Activated effector memory CD4-positive, alpha-beta T cell treated with anti-CD3 and anti-CD28 coated beads, Interleukin-2, amount 50 U/mL, for 16 hours (primary cell): ENCODE measurements around the gene AK8.
A peak's percentile ranks its signal among the peaks of the same experiment; 100 is the strongest.

Source experiments
- DNase-seq: peaks from one replicate; pipeline ENCODE4 v3.0.0-alpha.2; 2020

AK8 gene

DNA sequence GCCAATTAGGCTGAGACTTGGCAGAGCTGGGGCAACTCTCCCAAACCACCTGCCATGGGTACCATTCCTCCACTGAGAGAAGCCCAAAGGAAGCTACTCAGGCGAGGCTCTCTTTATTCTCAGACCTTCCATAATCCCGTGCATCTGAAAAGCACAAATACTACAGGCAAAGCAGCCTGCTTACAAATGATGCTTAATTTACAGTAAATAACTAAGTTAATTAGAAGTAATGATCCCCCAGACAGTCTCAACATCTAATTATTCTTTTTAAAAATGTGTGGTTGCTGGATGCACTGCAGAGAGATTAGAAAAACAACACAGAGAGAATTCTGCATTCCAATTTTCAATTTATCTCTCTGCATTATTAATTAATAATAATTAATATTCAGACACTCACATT, 53.1 kb downstream of the AK8 start:
- no peak for DNase-seq

DNA sequence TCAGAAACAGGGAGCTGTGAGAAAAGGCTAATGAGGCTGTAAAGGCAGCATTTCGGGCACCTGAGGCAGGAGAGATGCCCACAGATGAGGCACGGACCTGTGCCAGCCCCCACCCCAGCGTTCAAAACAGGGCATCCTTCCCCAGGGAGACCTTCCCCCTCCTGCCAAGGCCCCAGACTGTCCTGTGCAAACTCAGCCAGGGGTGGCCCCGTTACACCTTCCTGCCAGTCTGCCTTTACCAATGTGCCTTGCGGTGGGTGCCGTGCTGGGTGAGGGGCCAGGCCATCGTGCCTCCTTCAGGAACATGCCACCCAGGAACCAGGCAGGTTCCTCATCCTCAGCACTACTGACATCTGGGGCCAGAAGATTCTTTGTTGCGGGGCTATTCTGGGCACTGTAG, 53.9 kb downstream of the AK8 start:
- no peak for DNase-seq

DNA sequence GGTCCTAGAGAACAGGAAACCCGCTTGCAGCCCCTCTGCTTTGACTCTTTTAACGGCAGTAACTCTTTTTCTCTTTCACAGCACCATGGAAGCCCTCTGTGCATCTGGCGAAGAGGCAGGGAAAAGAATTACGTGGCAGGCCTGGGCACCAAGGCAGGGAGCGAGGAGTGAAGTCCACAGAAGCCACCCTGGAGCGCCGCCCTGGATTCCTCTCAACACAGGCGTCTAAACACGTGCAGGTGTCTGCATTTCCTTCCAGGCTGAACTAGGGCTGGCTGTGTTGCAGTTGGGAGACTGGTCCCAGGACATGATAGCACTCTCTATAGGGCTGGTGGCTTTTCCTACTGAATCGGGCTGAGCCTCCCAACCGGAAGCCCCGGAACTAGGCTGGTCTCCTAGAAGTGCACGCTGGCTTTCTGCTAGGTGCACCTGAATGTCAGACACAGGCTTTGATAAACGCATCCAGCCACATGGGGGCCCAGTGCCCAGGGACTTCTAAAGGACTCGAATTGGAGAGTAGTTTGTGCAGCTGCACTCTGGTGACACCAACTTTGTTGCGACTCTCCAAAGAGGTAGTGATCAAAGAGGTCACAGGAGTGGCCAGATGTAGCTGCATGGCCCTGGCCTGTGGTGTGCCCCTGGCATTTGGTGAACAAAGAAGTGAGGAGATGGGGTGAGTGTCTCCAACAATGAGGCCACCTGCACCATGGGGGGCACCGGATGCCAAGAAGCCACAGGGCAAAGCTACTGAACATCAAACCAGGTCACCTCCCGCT, 54.5 kb downstream of the AK8 start:
- DNase-seq, result no peak

DNA sequence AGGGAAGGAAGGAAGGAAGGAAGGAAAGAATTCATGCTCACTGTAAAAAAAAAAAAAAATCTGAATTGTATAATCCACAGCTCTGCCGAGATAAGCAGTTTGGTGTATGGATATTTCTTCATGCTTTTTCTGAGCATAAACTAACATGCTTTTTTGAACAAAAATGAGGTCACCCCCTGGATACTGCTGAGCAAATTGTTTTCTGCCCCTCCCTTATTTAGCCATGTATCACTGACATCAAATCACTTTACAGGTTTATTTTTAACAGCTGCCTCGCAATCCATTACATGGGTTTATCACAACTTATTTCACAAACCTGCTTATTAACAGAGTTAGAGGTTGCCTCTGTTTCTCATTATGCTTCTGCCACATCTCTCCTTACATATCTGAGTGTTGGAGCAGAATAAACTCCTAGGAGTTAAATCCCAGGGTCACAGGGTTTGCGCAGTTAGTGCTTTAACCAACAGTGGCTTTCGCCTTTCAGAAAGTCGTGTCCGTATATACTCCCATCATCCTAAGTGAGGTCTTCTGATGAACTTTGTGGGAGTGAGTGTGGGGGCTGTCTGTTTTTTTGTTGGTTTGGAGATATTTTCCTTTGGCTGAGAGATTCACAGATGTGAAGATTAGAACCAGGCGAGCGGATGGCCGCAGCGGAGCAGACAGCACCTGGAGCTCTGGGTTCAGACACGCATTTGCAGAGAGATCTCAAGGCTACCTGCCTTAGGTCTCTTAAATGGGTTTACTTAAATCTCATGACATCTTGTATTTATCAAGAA, 57.7 kb downstream of the AK8 start:
- DNase-seq, result no peak

DNA sequence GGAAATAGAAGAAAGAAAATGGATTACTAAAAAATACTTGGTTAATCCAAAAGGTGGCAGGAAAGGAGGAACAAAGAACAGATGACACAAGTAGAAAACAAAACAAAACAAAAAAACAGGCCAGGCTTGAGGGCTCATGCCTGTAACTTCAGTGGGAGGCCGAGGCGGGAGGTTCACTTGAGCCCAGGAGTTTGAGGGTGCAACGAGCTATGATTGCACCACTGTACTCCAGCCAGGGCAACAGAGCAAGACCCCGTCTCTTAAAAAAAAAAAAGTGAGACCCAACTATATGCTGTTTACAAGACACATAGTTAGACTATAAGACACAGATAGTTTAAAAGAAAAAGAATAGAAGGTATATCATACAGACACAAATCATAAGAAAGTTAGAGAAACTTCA, 59.5 kb downstream of the AK8 start:
- no peak for DNase-seq

DNA sequence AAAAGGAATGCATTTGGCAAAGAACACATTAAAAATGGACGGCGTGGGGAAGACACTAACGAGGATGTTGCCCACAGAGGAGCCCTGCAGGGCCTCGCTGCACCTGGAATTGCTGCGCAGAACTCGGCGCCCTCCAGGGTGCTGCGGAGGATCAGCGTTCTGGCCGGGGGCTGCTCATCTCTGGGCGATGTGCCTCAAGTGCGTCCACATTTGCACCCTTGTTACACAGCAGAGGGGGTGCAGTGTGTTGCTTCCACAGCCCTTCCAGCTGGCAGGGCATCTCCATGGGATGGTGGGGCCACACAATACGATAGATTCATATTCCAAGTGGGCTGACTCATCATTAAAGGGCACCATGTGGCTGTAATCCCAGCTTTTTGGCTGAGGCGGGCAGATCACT, 63.1 kb downstream of the AK8 start:
- DNase-seq, result no peak

DNA sequence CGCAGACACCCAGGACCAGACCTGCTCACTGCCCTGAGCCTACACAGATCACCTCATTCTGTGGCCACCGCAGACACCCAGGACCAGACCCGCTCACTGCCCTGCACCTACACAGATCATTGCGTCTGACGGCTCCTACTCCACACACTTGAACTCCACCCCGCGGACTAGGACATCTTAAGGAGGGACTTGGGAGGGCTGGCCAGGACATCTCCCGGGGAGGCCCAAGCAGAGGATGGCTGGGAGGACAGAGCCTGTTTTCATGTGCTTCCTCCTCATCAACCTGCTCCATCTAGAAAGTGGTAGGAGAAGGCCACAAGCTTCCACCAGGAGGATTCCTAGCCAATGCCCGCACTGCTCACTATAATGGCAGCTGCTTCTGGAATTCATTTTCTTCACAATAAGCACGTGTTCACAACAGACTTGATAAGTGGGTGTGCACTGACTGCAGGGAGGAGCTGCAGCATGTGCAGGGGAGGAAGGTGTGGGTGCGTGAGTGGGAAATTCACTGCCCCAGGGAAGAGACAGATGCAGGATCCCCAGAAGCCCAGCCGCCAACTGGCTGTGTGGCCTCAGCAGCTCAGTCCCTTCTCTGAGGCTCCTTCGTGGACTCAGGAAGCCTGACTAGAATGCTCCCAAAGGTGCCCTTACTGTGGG, 64.8 kb downstream of the AK8 start:
- DNase-seq, result no peak

DNA sequence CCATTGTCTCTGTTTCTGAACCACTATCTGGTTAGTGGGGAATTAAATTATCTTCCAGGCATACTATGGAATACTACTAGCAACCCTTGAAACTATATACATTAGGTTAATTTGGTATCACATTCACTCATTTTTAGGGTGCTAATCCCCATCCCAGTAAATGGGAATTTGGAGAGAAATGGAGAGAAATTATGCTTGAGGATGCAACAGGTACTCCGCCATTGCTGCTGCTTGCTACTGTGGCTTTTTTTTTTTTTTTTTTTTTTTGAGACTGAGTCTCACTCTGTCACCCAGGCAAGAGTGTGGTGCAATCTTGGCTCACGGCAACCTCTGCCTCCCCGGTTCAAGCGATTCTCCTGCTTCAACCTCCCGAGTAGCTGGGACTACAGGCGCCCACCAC, 66.1 kb downstream of the AK8 start:
- DNase-seq, result no peak

DNA sequence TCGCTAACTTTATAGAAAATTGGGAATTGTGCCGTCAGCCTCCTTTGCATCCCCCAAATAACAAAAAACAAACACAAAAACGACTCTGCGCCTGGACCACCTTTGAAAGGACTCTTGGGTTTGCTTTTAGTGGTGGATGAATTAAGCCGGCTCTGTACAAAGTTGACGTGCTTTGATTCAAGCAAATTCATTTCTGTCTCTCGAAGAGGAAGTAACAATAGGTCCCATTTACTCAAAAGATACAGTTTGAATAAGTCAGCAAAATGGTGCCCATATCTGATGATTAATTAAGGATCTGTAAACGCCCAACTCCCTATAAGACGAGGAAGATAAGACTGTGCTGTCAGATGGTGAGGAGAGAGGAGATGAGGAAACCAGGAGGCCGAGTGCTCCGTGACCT, 67.8 kb downstream of the AK8 start:
- DNase-seq, result no peak

DNA sequence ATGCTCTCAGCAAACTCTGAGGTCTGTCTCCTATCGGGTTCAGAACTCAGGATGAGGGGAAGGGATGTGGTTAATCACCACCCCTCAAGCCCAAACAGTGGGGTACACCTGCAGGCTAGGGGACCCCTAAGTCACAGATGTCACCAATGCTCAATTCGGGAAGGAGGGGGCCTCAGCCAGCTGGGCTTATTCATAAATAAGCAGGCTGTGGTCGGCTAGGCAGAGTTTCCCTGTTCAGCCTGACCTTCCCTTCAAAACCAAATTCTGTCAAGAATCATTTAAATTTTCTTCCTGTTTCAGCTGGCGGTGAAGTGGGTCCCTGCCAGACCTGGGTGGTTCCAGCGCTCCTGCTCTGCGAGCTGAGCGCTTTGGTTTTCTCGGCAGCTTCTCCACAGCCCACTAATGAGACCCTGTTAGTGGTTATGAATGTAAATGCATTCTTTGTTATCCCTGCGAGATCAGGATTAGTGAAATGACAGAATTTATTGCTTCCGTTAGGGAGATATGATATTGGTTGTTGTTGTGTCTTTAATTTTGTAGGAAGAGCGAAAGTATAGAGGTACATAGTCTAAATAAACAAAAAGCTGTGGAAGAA, 68.3 kb downstream of the AK8 start:
- DNase-seq, result no peak

DNA sequence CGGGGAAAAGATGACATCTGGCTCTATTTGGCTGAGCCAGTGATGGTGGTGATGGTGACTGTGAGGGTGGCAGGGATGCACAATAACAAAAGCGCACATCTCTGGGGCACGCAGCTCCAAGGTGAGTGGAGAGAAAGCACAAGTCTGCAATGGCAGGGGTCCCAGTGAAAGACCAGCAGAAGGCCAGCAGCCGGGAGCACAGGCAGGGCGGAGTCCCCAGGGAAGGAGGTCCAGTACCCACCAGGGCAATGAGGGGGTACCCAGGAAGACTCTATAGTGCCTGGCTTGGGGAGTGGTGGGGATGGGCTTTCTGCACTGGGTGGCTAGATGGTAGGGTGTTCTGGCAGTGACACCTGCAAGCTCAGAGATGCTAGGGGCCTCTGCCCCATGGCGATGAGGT, 69.4 kb downstream of the AK8 start:
- no peak for DNase-seq

DNA sequence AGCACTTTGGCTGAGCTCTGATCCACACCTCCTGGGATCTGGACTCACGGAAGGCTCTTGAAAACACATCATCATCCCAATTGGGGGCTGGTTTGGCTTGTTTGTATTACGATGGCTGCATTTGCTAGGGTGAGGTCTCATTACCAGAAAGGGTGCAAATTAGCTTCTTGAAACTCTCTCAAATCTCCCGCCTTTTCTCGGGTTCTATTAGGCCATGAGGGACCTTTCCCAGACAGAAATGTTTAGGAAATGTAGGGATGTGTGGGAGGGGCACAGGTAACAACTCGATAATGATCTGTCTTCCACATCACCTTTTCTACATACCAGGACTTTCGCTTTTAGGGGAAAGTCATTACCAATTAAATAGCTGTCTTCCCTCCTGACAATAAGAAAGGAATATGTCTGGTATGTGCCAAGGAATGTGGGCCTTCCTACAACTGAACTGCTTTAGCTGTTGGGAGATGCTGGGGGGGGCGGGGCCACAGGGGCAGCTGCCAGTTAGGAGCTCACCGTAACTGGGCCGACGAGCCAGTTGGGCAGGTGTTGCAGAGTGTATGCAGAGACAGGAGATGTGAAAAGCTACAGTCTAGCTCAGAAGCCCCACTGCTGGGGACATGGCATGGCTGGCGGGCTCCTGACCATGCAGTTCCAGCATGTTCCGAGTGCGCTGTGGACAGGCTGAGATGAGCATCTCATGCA, 71.2 kb downstream of the AK8 start:
- no peak for DNase-seq

DNA sequence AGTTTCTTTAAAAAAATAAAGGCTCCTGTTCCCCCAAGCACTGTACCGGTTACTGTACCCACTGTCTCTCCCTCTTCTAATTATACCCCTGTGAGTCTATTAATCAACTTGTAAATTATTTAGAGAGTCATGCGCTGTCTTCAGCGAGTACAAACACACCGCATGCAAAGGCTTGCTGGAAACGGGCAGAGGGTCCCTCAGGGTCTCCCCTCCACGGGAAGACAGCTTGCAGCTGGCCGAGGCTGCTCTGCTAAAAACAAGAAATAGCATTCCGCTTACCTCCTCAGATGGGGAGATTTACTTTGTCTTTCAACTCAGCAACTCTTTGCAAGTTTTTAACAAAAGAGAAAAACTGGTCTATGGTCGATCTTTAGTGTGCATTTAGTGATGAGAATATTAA, 71.8 kb downstream of the AK8 start:
- DNase-seq, result no peak

DNA sequence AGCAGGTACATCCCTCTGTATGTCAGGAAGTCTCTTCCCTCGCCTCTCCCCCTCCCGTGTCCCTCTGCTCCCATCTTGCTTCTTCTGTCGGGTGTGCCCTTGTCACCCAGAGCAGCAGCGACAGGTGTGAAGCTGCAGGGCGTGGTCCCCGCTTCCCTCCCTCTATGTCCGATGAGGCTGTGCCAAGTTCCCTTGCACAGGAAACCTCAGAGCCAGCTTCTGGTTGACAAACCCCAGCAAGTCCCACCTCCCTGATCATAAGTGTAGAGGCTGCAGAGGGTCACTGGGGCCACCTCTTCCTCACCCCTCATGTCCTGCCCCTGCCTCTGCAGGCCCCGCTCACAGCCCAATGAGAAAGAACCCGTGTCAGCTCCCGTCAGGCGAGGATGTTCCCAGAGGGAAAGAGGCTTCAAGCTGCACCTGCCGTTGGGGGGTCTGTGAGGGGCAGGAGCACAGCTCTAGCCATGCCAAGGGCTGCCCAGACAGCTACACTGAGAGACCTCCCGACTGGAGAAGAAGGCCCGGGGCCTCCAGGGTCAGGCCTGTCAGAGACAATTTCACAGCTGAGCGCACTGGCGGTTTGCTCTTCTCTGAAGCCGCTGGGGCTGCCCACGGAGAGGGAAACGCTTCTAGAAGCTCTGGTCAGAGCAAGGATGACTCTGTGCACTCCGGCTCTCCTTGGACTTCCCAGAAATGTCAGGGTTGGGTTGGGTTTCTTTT, 73.3 kb downstream of the AK8 start:
- DNase-seq, result no peak

DNA sequence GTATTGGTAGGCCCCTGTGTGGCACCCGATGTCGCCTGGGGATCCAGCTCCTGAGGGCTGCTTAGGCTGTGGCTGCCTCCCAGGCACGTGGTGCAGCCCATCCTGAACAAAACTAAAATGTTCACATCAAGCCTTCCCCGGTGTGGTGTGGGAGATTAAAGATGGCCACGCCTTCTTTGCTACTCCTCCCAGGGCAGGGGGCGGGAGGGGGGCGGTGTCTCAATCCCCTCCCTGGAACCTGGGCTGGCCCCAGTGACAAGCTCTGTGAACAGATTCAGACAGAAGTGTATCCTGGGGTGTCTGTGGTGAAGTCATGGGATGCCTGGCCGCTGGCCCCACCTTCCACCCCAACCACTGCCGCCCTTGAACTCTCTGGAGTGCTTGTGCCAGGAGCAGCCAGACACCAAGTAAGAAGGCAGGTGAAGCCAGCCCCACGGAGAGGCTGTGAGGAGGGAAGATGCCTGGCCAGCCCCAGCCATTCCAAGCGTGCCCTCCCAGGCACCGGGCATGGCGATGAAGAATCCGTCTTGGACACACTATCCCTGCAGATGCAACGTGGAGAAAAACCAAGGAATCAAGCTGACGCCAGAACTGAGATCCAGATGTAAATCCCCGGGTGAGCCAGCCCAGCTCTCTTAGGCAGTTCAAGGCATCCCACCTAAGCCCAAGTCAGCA, 75.8 kb downstream of the AK8 start:
- no peak for DNase-seq

DNA sequence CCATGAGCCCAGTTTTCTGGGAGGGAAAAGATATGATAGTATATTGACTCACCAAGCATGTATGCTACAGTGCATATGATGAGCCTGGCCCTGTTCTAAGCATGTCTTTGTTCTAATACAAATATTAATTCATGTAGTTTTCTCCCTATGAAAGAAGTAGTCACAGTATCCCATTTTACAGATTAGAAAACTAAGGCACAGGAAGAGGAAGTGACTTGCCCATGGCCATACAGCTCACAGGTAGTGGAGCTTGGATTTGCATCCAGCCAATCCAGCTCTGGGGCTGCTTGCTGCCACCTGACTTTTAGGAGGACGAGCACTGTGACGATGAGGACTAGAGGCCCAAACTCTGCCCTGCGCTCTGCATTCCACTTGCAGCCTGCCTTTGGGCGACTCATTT, 76.4 kb downstream of the AK8 start:
- no peak for DNase-seq

DNA sequence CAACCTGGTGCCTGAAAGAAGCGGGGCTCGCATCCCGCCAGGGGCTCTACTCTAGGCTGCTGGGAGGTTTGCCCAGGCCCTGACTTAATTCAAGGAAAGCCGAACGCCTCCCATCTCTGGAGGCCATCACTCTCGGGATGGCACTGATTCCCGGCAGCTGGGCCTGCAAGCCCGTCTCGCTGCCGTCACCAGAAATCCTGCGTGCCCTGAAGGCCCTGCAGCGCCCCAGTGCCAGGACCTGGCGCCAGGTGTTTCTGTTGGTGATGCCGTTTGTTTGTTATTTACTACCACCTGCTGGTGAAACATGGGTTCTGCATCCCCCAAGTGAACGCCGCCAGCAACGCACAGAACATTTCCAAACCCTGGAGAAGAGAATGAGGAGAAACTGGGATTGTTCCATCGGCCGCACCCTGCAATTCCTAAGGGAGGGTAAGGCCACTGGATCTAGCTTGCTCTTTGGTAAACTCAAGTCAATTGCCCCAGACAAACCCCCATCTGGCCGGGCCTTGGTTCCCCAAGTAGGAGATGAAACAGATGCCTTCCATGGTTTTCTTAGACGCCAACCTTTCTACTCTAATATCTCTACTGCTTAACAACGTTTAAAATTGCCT, 77.9 kb downstream of the AK8 start:
- DNase-seq, result peak; percentile 84

DNA sequence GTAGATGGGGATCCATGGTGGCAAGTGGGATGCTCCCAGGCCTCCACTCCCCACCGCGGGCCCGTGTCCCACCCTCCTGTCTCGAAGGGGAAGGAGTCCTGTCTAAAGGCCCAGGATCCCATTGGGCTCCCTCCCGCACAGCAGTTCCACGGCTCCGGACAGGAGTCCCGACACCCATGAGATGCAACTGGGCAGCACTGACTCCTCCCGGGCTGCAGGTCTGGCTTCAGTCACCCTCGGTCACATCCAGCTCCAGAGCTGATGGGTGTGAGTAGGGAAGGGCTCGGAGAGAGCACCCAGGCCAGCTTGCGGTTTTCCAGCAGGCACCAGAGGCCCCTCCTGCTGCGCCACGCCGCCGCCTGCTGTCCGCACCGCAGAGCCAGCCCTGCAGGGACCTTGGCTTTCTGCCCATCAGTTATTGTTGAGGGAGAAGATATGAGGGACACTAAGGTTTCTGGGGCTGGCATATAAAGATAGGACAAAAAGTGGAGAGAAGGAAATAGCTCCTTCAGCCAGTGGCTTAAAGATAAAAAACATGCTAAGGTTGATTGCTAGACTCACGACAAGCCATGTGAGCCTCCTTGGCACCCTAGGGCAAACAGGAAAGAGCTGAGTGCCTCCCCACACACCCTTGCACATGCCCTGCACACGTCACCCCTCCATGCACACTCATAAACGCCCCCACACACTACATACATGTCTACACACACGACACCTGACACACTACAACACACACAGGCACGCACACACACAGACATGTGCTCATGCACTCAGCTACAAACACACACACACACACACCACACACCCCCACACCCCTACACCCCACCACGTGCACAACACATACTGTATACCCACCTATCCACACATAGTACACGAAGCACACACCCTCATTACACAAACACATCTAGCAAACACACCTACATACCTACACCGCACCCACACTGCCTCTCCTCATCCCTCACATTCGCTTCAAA, 79.0 kb downstream of the AK8 start:
- DNase-seq, result no peak

DNA sequence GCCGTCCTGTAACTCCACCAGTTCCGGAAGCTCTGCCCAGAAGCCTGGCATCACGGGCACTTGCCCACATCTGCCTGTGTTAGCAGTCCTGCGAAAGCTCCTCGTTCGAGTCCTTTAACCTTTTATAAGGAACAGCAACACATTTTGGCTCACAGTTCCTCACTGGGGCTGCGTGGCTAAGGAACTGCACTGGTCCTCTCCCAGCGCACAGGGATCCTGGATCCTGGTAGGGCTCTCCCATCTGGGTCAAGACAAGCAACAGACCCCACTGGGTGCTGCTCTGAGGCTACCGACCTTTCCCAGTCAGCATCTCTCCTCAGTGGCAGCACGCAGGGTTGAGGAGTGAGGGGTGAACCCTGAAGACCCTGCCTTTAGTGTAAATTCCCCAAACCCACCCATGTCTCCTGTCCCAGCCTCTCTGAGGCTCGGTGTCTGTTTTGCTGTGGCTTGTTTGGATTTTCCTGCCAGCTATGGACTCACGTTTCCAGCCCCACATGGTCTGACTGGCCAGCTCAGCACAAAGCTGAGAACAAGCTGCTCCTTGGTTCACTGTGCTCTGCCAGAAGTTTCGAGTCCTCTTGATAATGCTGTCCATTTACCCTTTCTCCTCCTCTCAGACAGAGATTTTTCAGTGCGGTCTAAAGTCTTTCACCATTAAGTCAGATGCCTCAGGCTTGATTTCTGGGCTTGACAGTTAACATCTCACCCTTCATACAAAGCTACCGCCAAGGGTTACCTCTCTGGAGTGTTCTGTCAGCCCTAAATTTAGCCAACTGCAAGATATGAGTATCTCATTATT, 80.0 kb downstream of the AK8 start:
- DNase-seq, result no peak
